Pancreas (tissue), 10 donors: ENCODE data around the gene PRDM16. TPM values are rescaled to one million over a fixed set of nuclear protein-coding genes. Genes with fewer than 3 reads are reported as not detected.
A peak's percentile ranks its signal among the peaks of the same experiment; 100 is the strongest.

Experiments used
- ATAC-seq, 4 donors: fragments of 200-7000 bp; cut with Tn5 transposase; one replicate each; pipeline versions ENCODE4 v1.8.0 to v1.9.1; 2020; ENCODE audit warnings: mild to moderate bottlenecking in 4 of 4, moderate library complexity in 4 of 4
- DNase-seq, 6 donors: peaks; one replicate each; pipeline ENCODE4 v3.0.0-alpha.2; 2020
- FAIRE-seq: peaks from 2 replicates; lab custom pipeline; 2012; peaks lifted over from hg19 to GRCh38; lab: Jason Lieb, UNC
- H3K27ac ChIP-seq, 4 donors: fragments of 200-600 bp; sonication (generic); 1 replicate in 3 of 4; 2 replicates in 1 of 4; pipeline versions ENCODE4 v1.5.0 to v1.8.0; 2020
- H3K27me3 ChIP-seq, 4 donors: fragments of 200-600 bp; one replicate each; pipeline ENCODE4 v1.8.0; 2021
- H3K36me3 ChIP-seq, 3 donors: fragments of 200-600 bp; sonication (generic) in 1 of 3; one replicate each; pipeline versions ENCODE4 v1.5.0 to v1.8.0; 2020 to 2021
- H3K4me1 ChIP-seq, 3 donors: fragments of 200-600 bp; one replicate each; pipeline ENCODE4 v1.8.0; 2021
- H3K4me3 ChIP-seq, 4 donors: fragments of 200-600 bp; sonication (generic) in 2 of 4; one replicate each; pipeline versions ENCODE4 v1.5.0 to v1.8.0; 2020 to 2021
- H3K9me3 ChIP-seq, 4 donors: fragments of 200-600 bp; one replicate each; pipeline ENCODE4 v1.8.0; 2021
- WGBS, 2 donors: extraction: QIAGEN DNeasy Blood & Tissue Kit; methylation state at CpG; one replicate each; pipeline ENCODE4 v1.1.7; 2013; 5-methylcytosine and 5-hydroxymethylcytosine counted together
- intact Hi-C, 3 donors: fragments of 100-400 bp; cut with DNase I; formaldehyde crosslinking; loops; one replicate each; pipeline versions ENCODE4 v1.11.1 to v1.14.2; 2022
- polyA plus RNA-seq, 2 donors: library from polyadenylated mRNA; stranded (reverse); fragments of 200-250 nt; gene quantifications; one replicate each; pipeline ENCODE4 v1.2.3, GENCODE V29; 2013
- total RNA-seq, 6 donors: library from RNA; stranded (reverse); fragmentation: NEBNext Ultra II Directional in 4 of 6; extraction: Animal tissue kit (Norgen Biotek cat#: 25700) in 4 of 6; gene quantifications; one replicate each; pipeline versions ENCODE4 v1.2.1 to v1.2.4, GENCODE V29; 2021 to 2023
- TF ChIP-seq, protein P1 (sequence below), 4 donors: fragments of 200-600 bp; sonication (generic) in 3 of 4; IDR thresholded peaks; one replicate each; pipeline versions ENCODE4 v1.5.0 to v1.8.0; 2021; ENCODE audit warnings: antibody characterized with exemption in 4 of 4
- donor health status: healthy with polysubstance abuse.
- donor health status: DM: no; HTN: no; CAD: no; lungs with moderate emphysema.
- donor health status: DM: no; HTN: no; CAD: no.
- donor health status: control.
- donor health status: control.
- donor health status: Bipolar disorder and iron deficiency.
- donor health status: DM: yes; HTN: yes; CAD: no.
- donor health status: DM: no; HTN: no; CAD: no.
- donor health status: DM: no; HTN: no; CAD: no.
- donor health status: DM: yes; HTN: yes; CAD: no.

Gene PRDM16
- total and polyA plus RNA-seq, 8 donors, result 6.6 to 19.2 (median 14.9) TPM

- Histone ChIP-seq H3K27ac (no peak overlapping the region), H3K36me3 (no peaks in the 10 kb centered on the region), H3K9me3 (no peaks in the 10 kb centered on the region), H3K27me3 (no peaks in the 10 kb centered on the region), H3K4me1 (peaks cover 9 to 10% (median 10%) of the 10 kb centered on the region in 3 donors), H3K4me3 (no peak overlapping the region)
- 82 to 87% methylated on average over 12 of the region's 12 CpGs for WGBS, 2 donors
- intact Hi-C loops, result no loop called here
- FAIRE-seq (no peak), ATAC-seq (no peak), DNase-seq (no peak)
- TF ChIP-seq, protein P1, sequence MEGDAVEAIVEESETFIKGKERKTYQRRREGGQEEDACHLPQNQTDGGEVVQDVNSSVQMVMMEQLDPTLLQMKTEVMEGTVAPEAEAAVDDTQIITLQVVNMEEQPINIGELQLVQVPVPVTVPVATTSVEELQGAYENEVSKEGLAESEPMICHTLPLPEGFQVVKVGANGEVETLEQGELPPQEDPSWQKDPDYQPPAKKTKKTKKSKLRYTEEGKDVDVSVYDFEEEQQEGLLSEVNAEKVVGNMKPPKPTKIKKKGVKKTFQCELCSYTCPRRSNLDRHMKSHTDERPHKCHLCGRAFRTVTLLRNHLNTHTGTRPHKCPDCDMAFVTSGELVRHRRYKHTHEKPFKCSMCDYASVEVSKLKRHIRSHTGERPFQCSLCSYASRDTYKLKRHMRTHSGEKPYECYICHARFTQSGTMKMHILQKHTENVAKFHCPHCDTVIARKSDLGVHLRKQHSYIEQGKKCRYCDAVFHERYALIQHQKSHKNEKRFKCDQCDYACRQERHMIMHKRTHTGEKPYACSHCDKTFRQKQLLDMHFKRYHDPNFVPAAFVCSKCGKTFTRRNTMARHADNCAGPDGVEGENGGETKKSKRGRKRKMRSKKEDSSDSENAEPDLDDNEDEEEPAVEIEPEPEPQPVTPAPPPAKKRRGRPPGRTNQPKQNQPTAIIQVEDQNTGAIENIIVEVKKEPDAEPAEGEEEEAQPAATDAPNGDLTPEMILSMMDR (IDR thresholded peaks at IDR 0.05), result no peak
Measured at GRCh38 chr1:3097231-3097630, 28.2 kb downstream of the PRDM16 start.

- Histone ChIP-seq H3K27ac (no peak overlapping the region), H3K36me3 (no peaks in the 10 kb centered on the region), H3K9me3 (no peaks in the 10 kb centered on the region), H3K4me3 (no peak overlapping the region), H3K4me1 (peaks cover 9 to 10% (median 10%) of the 10 kb centered on the region in 3 donors), H3K27me3 (no peaks in the 10 kb centered on the region)
- TF ChIP-seq, protein P1 (IDR thresholded peaks at IDR 0.05), result no peak
- intact Hi-C loops, result no loop called here
- no peak for FAIRE-seq
- no peak for DNase-seq
- ATAC-seq, result no peak
- WGBS, 2 donors, result 69 to 75% methylated on average over 5 to 7 of the region's 7 CpGs
Measured at GRCh38 chr1:3097861-3098260, 28.9 kb downstream of the PRDM16 start.

DNA sequence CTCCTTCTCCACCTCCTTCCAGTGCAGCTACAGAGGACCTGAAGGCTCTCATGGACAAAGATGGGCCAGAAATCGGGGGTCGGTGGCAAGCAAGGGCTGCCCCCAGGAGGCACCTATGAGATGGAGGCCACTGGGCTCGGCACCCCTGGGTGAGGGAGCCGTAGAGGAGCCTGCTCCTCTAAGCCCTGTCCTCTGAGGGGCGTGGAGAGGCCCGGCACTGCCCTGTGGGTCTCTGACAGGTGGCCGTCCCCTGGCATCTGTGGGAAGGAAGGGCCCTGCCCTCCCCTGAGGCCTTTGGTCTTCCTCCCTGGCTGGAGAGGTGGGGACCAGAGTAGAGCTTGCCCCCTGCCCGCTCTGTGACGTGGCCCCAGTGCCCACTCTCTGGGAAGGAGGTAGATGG is 30.9 kb downstream of the PRDM16 start:
- WGBS, 2 donors, result 88 to 93% methylated on average over 8 to 9 of the region's 9 CpGs
- DNase-seq, result no peak
- Histone ChIP-seq H3K9me3 (no peaks in the 10 kb centered on the region), H3K36me3 (no peaks in the 10 kb centered on the region), H3K4me3 (no peak overlapping the region), H3K4me1 (peaks cover 0 to 3% (median 3%) of the 10 kb centered on the region in 3 donors), H3K27ac (no peak overlapping the region), H3K27me3 (no peaks in the 10 kb centered on the region)
- ATAC-seq, result no peak
- intact Hi-C loops, result no loop called here
- no peak for FAIRE-seq
- TF ChIP-seq, protein P1 (IDR thresholded peaks at IDR 0.05), result no peak

- peak in 3 of 4 donors; percentile 31 to 38 (median 33) for ATAC-seq
- H3K4me1 ChIP-seq, result peaks cover 0 to 3% (median 3%) of the 10 kb centered on the region in 3 donors
- DNase-seq, result no peak
- H3K27me3 ChIP-seq, result no peaks in the 10 kb centered on the region
- intact Hi-C loops, result no loop called here
- H3K27ac ChIP-seq, result peak overlapping the region in 1 of 4 donors; percentile 31
- no peak for FAIRE-seq
- TF ChIP-seq, protein P1 (IDR thresholded peaks at IDR 0.05), result no peak
- no peaks in the 10 kb centered on the region for H3K9me3 ChIP-seq
- WGBS, 2 donors, result 42 to 53% methylated on average over 29 of the region's 29 CpGs
- no peaks in the 10 kb centered on the region for H3K36me3 ChIP-seq
- H3K4me3 ChIP-seq, result no peak overlapping the region
Measured at GRCh38 chr1:3101124-3101939, 32.3 kb downstream of the PRDM16 start.

DNA sequence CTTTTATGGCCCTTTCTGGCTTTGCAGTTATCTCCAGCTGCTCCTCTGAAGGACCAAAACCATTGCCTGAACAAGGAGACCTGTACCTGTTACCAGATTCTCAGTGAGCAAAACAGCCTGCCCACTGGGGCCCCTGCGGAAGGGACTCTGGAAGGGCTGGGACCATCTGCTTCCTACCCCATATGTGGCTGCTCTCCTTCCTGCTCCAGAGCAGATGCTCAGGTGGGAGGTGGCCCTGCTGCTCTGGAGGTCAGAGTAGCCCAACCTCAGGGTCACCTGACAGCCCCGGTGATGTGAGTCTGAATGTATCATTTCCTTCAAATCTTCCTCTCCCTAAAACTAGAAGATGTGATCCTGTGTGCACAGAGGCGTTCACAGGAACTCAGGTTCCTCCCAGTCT is 33.6 kb downstream of the PRDM16 start:
- FAIRE-seq (no peak), ATAC-seq (no peak), DNase-seq (no peak)
- intact Hi-C loops, result no loop called here
- 77 to 80% methylated on average over 3 of the region's 3 CpGs for WGBS, 2 donors
- Histone ChIP-seq H3K27ac (no peak overlapping the region), H3K4me3 (no peak overlapping the region), H3K9me3 (no peaks in the 10 kb centered on the region), H3K27me3 (no peaks in the 10 kb centered on the region), H3K36me3 (no peaks in the 10 kb centered on the region), H3K4me1 (peaks cover 0 to 3% (median 3%) of the 10 kb centered on the region in 3 donors)
- TF ChIP-seq, protein P1 (IDR thresholded peaks at IDR 0.05), result no peak
